T-helper 2 cell treated with Interferon-gamma antibody and Interleukin-4, amounts not matched to agents 100 ng/mL and 5 ng/mL, for 36 hours (primary cell): ENCODE results near the gene ATP11A. TPM values are rescaled to one million over a fixed set of nuclear protein-coding genes. Genes with fewer than 3 reads are reported as not detected.
"Not testable (repeated sequence)": the region's sequence is repeated elsewhere in the genome, so short reads cannot be mapped to it uniquely, and the experiment has no call there.

Source experiments
- intact Hi-C: fragments of 100-400 bp; cut with micrococcal nuclease; formaldehyde crosslinking; loops from one replicate; pipeline ENCODE4 v1.15.1; 2023
- total RNA-seq: library from RNA; stranded (reverse); gene quantifications from 2 replicates; pipeline ENCODE4 v1.2.3, GENCODE V29; 2022

ATP11A gene
- total RNA-seq, 1 donor from 2014 or later, result 64.2 TPM

DNA sequence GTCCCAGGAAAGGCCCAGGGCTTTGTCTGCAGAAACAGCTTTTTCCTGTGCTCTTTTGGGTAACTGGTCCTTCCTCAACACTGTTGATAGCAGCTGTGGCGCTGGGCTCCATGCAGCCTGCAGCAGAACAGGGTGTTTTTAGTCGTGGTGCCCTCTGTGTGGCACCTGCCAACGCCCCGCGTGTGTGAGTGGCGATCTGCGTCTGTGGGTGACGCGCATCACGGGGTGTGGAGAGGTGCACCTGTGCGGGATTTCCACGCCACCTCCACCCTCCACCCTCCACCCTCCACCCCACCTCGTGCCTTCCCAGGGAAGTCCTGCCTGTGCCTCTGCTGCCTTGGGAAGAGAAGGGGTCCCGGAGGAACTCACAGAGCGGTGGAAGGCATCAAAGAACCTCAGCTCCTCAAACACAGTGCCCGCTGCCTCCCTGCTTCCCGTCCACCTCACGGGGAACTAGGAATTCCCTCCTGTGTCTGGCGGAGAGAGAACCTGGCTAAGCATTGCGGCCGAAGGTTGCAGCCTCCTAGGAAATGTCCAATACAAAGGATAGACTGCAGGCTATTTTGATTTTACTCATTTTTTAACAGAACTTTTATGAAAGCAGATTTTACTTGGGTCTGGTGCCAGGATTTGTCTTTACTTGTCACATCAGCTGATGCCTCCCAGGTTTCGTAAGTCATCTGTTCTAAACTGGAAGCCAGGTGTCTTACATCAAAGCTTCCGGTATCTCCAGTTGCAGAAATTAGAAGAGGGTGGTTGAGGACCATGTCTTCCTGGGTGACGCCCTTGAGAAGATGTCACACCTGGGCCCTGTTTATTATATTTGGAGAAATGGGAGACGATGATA, 84.0 kb downstream of the ATP11A start:
- intact Hi-C loops, result no loop called here

- intact Hi-C loops, result no loop called here
Measured at GRCh38 chr13:112774448-112774792, 84.6 kb downstream of the ATP11A start.

DNA sequence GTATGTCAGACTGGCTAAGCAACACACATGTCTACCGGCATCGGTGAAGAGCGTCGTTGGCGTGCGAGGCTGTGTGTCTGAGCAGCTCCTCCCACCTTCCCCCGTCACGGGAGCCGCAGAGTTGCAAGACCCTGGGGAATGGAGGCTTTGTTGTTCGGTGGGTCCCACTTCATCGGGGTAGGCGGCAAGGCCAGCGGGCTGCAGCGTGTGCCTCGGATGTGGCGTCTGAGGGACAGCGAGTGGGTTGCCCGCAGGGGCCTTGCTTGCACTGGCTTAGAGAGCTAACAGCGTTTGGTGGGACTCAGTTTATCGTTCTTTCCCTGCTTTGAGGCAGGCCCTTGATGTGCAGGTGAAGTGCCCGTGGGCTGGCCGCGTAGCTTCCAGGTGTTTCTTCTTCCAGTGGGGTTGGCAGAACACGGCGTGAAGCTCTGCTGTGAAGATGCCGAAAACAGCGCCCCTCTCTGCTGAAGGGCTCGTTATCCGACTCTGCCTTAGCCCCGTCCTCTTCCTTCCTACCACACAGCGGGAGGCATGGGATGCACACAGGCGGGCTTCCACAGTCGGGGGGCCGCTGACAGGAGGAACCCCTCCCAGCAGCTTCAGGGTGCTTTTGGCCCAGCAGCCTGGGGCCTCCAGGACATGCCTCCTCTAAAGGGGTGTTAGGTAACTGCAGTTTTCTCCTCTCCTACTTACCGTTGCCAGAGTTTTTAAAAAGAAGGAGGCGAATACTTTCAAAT, 85.2 kb downstream of the ATP11A start:
- intact Hi-C loops, result no loop called here

GRCh38 chr13:112775791-112776279, 86.0 kb downstream of the ATP11A start:
- intact Hi-C loops, result no loop called here

DNA sequence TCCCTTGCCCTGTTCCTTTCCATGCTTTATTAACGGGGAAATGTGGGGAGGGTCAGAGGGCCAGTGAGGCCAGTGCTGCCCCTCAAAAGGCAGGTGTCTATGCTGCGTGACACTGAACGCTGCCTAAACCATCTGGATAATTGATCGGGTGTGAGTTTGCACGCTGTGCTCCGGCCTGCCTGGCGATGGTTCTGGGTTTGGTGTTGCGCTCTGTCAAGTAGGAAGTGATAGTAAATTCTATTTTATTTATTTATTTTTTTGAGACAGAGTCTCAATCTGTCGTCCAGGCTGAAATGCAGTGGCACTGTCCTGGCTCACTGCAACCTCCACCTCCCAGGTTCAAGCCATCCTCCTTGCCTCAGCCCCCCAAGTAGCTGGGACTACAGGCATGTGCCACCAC, 86.5 kb downstream of the ATP11A start:
- intact Hi-C loops, result no loop called here

DNA sequence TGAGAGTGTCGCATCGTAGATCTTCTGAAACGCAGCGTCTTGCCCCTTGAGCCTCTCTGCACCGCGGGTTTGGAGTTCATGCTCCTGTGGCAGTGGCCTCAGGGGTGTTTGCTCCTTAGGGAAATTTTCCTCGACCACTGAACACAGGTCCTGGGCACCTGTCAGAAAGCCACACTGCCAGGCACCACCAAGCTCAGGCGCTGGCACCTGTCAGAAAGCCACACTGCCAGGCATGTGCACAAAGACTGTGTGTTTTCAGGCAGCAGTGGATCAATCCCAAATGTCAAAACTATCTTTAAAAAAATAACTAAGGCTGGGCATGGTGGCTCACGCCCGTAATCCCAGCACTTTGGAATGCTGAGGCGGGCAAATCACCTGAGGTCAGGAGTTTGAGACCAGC, 87.1 kb downstream of the ATP11A start:
- intact Hi-C loops, result no loop called here

DNA sequence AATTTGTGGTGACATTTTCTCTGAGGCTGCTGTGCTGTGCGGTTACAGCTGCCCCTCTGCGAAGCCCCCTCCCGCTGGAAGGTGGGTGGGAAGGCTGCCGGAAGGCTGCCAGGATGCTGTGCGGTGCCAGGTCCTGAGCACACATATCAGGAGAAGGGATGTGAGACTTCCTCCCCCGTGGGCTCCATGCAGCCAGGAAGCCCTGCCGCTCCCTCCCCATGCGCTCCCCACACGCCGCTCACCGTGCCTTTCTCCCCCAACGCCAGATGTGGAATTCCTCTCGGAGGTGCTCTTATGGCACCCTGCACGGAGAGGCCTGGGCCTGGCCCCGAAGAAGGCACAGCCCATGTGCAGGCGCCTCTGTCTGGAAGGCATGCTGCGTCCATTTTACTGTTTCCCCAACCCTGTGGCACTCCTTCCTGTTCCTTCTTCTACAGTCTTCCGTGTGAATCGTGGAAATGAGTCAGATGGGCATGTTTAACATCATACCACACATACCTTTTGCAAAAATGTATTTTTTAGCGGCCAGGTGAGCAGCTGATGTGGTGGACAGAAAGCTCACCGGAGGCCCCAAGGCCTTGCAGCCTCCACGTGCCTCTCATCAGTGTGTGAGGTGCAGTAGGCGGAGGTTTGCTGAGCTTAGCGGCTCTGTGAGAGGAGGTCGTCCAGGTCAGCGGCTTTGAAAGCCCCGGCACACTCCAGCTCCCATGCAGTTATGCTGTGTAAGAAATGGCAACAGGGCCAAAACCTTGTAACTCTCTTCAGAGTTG, 88.0 kb downstream of the ATP11A start:
- intact Hi-C loops, result no loop called here

DNA sequence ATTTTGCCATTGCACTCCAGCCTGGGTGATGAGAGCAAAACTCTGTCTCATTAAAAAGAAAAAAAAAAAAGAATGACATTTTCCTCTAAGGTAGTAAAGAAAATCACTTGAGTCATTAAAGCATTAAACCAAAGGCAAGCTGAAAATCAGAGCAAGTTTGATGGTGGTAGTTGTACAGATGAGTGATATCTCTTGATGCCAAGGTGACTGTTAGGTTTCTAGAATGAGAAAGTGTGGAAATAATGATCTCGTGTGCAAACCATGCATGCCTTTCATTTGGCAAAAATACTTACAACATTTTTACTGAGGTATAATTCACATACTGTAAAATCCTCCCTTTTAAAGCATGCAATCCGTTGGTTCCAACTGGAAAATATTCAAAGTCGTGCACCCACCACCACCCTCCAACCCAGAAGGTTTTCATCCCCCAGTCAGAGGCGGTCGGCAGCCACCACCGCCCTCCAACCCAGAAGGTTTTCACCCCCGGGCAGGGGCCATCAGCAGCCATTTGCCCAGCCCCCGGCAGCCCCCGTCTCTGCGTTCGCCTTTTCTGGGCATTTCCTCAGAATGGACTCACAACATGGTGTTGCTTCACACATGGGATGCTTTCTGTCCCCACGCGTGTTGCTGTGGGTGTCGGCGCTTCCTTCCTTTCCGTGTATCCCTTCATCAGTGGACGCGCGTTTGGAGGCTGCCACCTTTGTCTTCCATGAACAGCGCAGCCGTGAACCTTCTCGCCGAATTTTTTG, 90.2 kb downstream of the ATP11A start:
- intact Hi-C loops, result no loop called here

DNA sequence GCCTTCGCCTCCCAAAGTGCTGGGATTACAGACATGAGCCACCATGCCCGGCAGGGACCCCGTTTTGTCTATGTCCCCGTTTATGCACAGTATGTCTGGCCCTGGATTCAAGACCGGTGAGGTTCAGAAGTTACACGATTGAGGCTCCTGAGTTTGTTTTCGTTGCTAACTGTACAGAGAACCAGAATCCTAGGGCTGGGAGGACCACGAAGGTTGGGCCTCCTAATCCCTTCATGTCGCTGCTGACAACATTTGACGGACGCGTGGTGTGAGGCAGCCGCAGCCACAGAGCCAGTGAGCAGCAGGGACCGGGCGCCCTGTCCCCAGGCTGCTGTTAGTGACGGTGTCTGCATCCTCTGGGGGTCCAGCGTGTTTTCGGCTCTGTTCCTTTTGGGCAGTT, 91.4 kb downstream of the ATP11A start:
- intact Hi-C loops, result no loop called here

GRCh38 chr13:112781881-112782361, 92.1 kb downstream of the ATP11A start:
- intact Hi-C loops, result no loop called here

- intact Hi-C loops, result no loop called here
Measured at GRCh38 chr13:112782429-112783010, 92.7 kb downstream of the ATP11A start.

- intact Hi-C loops, result no loop called here
Measured at GRCh38 chr13:112783135-112783977, 93.5 kb downstream of the ATP11A start.

DNA sequence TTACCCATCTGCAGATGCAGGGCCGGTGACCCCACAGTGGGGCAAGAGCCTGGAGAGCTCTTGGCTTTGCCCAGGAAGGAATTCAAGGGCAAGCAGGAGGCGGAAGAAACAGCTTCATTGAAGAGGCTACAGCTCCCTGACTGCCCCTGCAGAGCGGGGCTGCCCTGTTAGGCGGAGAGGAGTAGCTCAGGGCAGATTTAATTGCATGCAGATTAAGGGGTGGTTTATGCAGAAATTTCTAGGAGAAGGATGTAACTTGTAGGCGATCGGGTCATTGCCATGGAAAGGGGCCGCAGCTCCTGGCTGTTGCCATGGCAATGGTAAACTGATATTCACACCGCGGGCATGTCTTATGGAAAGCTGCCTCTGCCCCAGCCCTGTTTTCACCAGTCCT, 94.1 kb downstream of the ATP11A start:
- intact Hi-C loops, result no loop called here

- intact Hi-C loops, result no loop called here
Measured at GRCh38 chr13:112784811-112785482, 95.1 kb downstream of the ATP11A start.

DNA sequence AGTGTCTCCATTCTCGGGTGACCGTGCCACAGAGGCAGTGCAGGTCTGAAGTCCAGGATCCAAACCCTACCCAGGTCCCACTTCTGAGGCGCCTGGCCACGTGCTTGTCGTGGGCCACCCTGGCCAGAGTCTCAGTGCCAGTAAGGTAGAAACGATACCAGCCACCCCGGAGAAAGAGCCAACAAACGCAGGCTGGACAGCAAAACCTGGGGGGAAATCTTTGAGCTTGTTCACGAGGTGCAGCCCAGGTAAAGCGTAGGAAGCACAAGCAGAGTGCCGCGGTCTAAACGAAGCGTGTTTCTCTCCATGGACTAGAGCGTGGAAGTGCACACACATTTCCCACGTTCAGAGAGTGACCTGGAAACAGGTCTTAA, 95.6 kb downstream of the ATP11A start:
- intact Hi-C loops, result no loop called here

GRCh38 chr13:112786810-112787209, 97.0 kb downstream of the ATP11A start:
- intact Hi-C loops, result not testable (repeated sequence)

- intact Hi-C loops, result no loop called here
Measured at GRCh38 chr13:112790735-112791641, 101.2 kb downstream of the ATP11A start.
